Hematopoietic multipotent progenitor cell (in vitro differentiated cells): ENCODE results near the gene HECTD3. TPM values are rescaled to one million over a fixed set of nuclear protein-coding genes. Genes with fewer than 3 reads are reported as not detected.
"Not testable (repeated sequence)": the region's sequence is repeated elsewhere in the genome, so short reads cannot be mapped to it uniquely, and the experiment has no call there.

Experiments
- DNase-seq, 3 donors: peaks; one replicate each; pipeline ENCODE4 v3.0.0-alpha.2; 2011 to 2015; ENCODE audit warnings: low read depth in 2 of 3, low spot score in 2 of 3
- total RNA-seq: library from RNA; depleted of rRNA; stranded (reverse); fragments of >200 nt; gene quantifications from one replicate; pipeline ENCODE4 v1.2.3, GENCODE V29; 2012

HECTD3 gene
- total RNA-seq, 1 donor = 27.2 TPM

DNA sequence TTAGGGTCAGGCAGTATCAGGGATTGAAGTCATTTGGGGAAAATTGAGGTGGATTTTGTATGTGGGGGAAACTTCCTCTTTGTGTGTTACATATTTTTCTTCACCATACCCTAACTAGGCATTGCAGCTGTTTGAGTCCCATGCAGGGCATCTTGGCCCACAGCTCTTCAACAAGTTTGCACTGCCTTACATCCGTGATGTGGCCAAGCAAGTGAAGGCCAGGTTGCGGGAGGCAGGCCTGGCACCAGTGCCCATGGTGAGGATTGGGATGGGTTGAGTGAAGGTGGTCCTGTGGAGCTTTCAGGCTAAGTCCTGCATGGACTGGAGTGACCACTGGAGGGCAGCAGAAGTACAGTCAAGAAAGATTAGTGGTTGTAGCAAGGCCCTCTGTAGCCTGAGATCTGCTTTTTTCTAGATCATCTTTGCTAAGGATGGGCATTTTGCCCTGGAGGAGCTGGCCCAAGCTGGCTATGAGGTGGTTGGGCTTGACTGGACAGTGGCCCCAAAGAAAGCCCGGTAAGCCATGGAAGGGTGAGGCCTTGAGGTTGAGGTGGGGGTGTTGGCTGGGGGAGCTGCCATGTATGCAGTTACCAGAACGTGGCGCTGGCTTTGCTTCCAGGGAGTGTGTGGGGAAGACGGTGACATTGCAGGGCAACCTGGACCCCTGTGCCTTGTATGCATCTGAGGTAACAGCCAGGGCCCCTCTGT is 3.4 kb upstream of the HECTD3 start:
- DNase-seq = peak; percentile 61 to 89 (median 82)

DNA sequence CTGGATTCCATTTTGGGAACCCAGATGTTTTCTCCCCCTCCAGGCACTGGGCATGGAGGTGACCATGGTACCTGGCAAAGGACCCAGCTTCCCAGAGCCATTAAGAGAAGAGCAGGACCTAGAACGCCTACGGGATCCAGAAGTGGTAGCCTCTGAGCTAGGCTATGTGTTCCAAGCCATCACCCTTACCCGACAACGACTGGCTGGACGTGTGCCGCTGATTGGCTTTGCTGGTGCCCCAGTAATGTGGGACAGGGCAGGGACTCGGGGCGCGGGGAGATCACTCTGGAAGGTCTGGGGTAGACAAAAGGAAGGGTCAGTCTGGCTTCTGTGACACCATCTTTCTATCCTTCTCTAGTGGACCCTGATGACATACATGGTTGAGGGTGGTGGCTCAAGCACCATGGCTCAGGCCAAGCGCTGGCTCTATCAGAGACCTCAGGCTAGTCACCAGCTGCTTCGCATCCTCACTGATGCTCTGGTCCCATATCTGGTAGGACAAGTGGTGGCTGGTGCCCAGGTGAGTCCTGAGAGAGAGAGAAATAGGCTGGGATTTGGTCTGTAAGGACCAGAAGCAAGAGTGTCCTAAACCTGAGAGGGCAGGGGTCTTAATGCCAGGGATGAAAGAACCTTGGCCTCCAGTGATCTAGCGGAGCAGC is 2.6 kb upstream of the HECTD3 start:
- DNase-seq = no peak

DNA sequence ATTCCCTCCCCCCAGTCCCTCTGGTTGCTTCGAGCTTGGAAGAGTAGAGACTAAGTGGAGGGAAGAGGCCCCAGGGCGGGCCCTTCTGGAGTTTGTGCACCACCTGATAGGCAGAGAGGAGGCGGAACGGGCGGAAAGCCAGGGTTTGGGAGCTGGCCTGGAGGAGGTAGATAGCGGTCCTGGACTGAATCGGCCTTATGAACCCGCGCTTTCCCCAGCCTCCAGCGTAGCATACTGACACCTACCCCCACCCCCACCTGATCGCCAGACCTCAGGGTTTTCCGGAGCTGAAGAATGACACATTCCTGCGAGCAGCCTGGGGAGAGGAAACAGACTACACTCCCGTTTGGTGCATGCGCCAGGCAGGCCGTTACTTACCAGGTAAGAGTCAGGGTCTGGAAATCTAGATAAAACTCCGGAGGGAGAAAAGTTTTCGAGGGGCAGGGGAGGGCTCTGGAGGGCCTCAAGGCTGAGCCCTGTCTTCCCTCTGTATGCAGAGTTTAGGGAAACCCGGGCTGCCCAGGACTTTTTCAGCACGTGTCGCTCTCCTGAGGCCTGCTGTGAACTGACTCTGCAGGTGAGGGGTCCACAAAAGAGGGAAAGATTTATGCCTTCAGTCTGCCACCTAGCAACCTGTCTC is 1.6 kb upstream of the HECTD3 start:
- DNase-seq = peak in 2 of 3 donors; percentile 70 to 80

DNA sequence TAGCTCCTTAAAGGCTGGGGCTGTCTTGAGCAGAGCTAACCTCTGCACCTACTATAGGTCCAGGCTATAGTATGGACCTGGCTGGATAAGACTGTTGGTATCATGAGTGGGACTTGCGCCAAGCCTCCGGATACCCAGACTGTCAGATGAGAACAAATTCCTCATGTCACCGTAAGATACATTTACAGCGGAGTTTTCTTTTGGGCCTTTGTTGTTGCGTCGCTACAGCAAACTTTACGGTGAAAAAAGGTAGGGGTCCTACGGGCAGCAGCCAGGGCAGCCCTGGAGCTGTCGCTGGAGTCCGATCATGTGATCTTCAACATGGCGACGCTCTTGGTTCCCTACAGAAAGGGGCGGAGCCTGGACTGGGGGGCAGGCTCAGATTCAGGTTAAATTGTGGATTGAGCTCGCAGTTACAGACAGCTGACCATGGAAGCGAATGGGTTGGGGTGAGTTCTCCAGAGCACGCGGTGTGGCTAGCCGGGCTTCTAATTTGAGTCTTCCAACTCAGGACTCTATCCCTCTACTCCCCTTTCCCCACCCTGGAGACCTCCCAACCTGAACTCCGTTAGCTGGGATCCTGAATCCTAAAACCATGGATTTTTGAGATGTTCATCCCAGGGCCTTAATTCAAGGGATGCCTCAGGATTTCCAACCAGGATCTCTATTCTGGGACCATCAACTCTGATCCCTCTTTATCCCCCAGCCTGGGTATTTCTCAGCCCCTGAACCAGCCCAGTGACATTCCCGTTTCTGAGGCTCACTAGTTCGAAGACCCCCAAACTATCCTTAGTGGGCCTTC is 914 bp upstream of the HECTD3 start, which contains the start of gene UROD:
Gene UROD (plus strand): TSS at position 418 of the 802 bp plus-strand sequence. CDS start 12 bp downstream, at position 430.
- peak; percentile 73 to 97 (median 96) for DNase-seq

DNA sequence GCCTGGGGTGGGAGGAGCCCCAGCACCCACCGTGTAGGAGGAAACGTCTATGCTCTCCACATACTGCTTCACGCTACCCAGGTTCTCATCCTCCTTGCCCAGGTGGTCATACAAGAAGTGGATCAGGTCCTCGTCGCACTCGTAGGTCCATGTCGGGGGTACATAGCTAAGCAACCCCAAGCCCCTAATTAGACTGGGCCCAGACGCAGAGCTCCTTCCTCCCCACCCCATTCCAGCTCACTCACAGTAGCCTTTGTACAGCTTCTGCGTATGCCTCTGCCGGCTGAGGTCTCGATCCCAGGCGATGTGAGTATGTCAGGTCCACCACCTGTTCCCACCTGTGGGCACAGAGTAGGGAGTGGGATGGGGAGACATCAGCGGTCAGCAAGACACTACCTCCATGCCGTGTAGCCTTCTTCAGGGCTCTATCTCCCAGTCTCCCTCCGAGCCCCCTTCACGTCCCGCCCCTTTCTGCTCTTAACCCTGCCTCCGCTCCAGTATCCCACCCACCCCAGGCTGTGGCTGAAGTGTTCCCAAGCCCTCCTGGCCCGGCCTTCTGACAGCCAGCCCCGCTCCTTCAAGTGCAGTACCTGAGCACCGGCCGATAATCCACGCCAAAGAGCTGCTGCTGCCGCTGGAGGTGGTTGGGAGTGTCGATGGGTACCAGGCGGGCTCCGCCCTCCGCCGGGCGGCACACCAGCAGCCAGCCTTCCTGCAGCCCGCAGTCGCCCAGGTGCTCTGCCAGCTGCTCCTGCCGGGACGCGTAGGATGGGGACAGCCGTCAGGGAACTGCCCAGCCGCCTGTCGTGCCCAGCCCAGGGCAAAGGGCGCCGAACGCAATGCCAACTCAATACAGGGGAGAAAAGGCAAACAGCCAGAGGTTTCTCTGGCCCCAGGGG is 919 bp downstream of the HECTD3 start:
- no peak for DNase-seq

DNA sequence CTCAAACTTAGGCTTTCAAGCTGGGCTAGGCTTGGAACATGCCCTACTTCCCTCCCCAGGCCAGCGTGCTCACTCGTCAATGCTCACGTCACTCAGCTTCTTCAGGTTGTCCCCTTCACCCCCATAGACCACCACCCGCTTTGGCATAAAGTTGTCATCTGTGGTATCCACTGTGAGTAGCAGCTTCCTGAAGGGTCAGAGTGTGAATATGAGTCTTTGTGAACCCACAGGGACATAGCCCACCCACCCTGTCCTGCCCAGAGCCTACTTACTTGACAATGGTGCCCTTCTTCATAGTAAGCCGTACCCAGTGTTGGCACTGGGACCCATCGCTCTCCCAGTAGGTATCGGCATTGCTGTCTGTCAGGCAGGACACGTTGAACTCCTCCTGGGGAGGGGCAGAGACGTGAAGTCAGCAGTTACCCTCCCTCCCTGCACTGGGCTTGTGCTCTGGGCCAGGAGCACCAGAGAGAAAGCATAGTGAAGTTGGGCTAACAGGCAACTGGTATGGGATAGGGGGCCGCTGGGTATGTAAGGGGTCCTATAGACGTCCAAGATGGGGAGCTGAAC is 1.7 kb downstream of the HECTD3 start:
- no peak for DNase-seq

DNA sequence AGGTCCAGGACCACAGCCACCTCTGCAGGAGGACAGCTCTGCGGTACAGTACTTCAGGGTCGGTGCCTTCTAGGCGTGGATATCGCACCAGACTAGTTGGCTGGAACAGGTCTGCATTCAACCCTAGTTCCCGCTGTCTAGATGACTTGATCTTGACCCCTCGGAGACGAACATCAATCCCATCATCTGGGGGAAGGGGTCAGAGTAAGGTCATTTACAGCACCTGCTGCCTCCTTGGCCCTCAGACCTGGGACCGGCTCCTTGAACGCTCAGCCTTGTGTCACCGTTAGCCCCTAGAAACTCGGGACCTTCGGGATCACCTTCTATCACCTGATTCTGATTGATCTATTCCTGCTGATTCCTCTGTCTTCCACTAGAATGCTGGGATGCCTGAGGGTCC is 2.6 kb downstream of the HECTD3 start:
- DNase-seq = no peak

DNA sequence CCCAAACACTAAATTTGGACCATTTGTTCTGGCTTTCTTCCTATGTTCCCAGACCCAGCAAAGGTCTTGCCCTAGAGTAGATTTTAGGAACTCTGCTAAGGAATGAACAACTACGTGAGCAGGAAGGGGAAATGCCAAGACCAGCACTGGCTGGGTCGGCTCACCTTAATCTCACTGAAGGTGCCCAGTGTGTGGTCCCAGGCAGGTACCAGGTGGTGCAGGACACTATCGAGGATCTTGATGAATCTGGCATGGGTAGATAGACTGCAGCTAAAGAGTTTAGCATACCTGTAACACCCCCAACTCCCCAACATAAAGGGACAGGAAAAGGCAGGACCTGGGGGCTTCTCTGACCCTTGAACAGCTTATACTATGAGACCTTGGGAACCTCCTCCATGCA is 3.0 kb downstream of the HECTD3 start:
- DNase-seq = no peak

DNA sequence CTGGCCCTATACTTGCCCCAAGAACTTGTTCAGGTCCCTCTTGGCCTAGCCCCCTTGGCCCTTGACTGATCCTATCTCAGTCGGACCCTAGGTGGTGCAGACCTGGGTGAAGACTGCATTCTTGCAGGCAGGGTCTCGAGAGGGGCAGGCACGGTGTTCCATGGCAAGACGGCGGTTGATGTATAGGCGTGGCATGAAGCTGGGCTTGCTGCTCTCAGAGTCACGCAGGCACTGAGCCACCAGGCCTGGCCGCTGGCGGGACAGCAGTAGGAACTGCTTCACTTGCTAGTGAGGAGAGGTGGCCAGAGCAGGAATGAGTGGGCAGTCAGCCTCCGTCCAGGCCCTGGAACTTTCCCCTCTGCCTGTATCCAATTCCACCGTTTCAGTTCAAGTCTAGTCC is 3.8 kb downstream of the HECTD3 start:
- no peak for DNase-seq

DNA sequence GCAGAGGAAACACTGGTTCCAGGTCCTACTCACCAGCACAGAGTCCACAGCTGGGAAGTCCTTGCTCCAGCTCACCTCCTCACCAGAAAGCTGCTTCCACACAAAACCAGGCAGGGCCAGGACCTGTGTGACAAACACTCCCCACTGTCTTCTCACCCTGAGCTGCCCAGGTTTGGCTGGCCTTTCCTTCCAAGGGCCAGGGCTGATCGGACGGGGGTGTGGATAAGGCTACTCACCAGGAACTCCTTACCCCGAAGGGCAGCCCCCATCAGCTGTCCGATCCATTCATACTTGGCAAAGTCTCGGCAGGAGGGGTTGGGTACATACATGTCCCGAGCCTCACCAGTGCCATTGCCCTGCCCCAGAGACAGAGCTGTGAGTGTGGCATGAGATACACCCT is 5.4 kb downstream of the HECTD3 start:
- DNase-seq = no peak

DNA sequence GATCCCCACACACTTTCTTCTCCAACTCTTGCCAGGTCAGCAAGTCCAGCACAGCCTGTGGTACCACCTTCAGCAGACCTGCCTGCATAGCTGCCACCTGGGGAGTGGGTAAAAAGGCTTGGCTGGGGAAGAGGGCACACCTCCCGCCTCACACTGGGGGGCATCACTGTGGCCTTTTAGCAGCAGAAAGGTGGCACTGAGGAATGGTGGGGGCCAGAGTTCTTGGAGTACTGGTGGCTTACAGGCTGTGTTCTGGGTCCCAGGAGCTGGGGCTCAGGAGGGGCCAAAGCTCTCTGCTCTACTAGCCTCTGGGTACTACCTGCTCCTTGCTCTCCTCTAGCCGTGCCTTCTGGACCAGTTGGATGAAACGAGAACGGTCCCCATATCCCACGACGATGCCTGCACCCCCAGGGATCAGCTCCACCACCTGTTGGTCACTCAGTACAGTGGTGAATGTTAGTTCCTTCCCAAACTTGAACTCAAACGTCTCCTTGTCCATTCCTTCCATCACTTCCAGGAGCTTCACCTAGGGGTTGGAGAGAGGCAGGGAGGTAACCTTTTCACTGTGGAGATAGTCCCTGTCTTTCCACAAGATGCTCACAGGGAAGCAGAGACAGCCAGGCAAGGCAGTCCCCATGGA is 6.7 kb downstream of the HECTD3 start:
- DNase-seq = no peak

DNA sequence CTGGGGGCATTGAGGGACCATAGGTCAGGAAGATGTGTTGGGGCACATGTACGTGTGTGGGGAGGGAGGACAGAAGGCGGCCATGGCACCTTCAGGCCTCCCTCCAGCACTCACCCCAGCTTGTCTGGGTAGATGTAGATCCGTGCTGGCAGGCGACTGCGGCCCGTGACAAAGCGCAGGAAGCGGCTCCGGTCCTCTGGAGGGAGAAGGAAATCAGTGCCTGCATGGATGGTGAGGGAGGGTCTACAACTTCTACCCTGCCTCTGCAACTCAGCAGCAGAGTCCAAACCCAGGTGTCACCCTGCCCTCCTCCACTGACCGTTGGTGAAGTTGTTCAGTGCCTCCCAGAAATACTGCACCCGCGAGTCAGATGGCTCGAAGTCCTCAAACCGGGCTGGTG is 7.4 kb downstream of the HECTD3 start:
- no peak for DNase-seq

DNA sequence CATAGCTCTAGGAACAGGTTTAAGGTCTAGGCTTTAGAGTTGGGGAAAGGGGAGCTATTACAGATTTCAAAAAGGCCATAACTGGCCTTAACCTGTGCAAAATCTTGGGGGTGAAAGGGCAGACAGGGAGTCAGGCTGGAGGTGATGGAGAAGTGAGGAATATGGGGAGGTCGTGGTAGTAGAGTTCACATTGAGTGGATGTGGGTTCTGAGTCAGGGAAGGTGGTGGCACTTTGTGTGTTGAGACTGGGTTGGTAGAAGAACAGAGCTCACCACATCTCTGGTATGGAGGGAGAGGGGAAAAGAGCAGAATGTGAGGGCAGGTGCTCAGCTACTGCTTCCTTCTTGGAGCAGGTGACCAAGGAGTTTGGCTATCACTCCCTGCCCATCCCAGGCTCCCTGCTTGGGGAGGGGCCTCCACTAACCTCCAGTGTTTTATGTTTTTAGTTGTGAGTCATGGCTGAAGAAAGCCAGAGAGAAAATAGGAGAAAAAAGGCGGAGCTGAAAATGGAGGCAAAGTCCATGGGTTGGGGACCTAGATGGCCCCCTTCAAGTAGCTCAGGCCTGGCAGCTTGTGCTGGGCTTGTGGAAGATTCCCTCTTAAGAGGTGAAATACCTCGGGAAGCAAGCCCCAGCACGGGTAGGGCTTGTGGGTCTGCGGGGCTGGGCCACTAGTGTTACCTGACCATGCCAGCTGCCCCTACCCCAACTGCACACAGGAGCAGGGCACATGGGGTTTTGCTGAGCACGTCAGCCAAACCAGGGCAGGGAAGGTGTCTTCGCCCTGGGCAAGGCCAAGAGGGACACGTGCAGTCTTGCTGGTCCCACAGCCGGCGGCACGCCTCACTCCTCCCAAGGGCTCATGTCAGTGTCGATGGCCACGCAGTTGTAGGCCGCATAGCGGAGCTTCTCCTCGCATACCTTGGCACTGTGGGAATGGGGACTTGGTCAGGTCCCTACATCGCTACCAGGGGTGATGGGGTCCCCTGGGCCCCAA is 8.2 kb downstream of the HECTD3 start:
- DNase-seq = no peak

DNA sequence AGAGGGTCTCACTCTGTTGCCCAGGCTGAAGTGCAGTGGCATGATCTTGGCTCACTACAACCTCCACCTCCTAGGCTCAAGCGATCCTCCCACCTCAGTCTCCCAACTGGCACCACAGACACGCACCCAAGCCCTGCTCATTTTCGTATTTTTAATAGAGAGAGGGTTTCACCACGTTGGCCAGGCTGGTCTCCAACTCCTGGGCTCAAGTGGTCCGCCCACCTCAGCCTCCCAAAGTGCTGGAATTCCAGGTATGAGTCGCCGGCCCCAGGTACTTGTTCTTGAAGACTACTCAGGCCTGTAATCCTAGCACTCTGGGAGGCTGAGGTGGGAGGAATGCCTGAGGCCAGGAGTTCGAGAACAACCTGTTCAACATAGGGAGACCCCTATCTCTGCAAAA is 9.5 kb downstream of the HECTD3 start:
- DNase-seq = not testable (repeated sequence)

DNA sequence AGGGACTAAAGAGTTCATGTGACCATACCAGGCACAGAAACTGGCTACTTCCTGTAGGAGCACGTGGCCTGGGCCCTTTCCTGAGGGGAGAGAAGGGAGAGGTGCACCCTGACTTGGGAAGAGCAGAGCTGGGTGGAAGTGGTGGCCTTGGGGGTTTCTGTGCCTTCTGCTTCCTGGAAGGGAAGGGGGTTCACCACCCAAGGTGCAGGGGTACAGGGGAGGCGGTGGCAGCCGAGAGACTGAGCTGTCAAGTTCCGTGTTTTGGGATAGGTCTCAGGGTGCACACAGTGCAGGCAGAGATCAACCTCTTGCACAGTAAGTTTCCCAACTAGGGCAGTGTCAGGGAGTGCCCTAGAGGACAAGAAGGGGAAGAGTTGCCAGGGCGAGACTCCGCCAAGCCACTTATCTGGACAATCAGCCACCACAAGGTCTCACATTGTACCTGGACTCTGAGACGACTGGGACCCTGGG is 10.1 kb downstream of the HECTD3 start:
- DNase-seq = no peak

DNA sequence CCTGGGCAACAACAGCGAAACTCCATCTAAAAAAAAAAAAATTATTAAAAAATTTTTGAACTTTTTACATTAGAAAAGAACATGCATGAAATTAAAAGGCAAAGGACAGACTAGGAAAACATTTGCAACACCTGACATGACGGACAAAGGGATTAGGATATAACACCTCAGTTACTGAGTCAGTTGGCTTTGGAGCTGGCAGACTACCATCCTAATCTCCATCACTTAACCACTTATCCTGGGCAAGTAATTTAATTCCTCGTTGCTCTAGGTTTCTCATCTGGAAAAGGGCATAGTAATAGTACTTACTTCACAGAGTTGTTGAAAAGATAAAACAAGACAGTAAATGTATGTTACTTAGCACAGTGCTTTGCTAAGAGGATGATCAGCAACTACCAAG is 11.9 kb downstream of the HECTD3 start:
- no peak for DNase-seq

DNA sequence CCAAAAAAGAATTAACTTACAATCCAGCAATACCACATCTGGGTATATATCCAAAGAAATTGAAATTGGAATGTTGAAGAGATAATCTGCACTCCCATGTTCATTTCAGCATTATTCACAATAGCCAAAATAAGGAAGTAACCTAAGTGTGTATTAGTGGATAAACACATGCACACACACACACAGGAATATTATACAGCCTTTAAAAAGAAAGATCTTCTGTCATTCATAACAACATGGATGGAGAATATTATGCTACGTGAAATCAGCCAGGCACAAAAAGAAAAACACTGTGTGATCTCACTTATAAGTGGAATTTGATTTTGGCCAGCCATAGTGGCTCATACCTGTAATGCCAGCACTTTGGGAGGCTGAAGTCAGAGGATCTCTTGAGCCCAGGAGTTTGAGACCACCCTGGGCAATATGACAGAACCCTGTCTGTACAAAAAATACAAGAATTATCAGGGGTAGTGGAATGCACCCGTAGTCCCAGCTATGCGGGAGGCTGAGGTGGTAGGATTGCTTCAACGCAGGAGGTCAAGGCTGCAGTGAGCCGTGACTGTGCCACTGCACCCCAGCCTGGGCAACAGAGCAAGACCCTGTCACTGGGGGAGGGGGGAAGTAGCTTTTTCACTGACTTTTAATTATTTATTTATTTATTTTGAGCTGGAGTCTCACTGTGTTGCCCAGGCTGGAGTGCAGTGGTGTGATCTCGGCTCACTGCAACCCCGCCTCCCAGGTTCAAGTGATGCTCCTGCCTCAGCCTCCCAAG is 15.5 kb downstream of the HECTD3 start:
- DNase-seq = no peak
